SHP77 (cell line): ENCODE results near the gene TMEM259.
"Not testable (repeated sequence)": the region's sequence is repeated elsewhere in the genome, so short reads cannot be mapped to it uniquely, and the experiment has no call there.

Experiments used
- DNase-seq, 2 experiments: peaks; one replicate each; lab custom pipeline; 2025; lab: John Stamatoyannopoulos, UW

The TMEM259 gene

GRCh38 chr19:1040476-1041271 lies 19.8 kb upstream of the TMEM259 start:
- DNase-seq = peak; percentile 86

DNA sequence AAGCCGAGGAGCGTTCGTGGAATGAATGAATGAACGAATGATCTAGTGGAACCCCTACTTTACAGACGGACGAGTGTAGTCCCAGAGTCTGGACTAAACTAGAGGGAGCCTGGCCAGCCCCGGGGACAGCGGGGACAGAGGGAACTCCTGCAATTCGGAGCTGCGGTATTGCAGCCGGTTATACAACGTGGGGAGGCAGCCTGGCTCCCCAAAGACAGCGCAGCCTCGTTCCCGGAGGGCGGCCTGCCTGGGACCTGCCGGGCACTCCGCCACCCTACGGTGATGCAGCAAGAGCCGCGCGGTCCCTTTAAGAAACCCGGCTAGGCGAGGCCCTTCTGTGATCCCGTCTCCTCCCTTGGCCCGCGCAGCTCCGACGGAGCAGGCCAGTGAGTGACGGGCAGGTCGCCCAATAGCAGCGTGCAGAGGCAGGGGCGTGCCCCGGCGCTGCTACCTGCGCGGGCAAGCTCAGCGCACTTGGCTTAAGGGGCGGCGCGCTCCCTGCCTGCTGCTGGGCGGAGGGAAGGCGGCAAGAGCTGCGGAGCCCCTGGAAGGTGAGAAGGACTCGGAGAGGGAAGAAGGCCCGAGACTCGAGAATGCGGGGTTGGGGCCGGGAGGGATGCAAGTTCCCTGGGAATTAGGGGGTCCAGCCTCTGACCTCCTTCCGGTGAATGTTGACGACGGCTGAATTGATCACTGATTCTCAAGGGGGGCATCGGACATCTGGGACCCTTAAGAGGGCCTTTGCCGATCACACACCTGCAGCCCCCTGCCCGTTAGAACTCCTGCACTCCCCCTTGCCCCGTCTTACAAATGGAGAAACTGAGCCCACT lies 18.9 kb upstream of the TMEM259 start, which contains the start of gene ABCA7:
Gene ABCA7 (plus strand): TSS at position 462 of the 830 bp plus-strand sequence. CDS start 1,255 bp downstream, outside the sequence.
- DNase-seq = peak; percentile 93 to 94

- no peak for DNase-seq
These were observed 18.2 kb upstream of the TMEM259 start for GRCh38 chr19:1038978-1039645.

GRCh38 chr19:1037621-1038064 lies 16.7 kb upstream of the TMEM259 start:
- no peak for DNase-seq

GRCh38 chr19:1035998-1036621 lies 15.2 kb upstream of the TMEM259 start:
- no peak for DNase-seq

DNA sequence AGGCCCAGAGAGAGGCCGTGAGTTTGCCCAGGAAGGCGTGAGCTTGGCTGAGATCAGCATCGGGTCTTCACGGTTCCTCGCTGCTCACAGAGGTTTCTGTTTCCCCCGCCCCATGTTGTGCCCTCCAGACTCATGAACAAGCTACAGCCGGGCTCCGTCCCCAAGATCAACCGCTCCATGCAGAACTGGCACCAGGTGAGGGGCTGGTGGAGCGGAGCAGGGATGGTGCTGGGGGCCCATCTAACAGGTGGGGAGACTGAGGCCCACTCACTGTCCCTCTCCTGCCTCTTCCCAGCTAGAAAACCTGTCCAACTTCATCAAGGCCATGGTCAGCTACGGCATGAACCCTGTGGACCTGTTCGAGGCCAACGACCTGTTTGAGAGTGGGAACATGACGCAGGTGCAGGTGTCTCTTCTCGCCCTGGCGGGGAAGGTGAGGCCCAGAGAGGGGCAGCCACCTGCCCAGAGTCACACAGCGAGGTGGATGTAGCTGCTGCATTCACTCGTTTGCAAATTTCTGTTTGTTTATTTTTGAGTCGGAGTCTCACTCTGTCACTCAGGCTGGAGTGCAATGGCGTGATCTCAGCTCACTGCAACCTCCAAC lies 11.4 kb upstream of the TMEM259 start:
- no peak for DNase-seq

GRCh38 chr19:1028062-1028926 lies 7.4 kb upstream of the TMEM259 start:
- peak; percentile 42 to 72 for DNase-seq

DNA sequence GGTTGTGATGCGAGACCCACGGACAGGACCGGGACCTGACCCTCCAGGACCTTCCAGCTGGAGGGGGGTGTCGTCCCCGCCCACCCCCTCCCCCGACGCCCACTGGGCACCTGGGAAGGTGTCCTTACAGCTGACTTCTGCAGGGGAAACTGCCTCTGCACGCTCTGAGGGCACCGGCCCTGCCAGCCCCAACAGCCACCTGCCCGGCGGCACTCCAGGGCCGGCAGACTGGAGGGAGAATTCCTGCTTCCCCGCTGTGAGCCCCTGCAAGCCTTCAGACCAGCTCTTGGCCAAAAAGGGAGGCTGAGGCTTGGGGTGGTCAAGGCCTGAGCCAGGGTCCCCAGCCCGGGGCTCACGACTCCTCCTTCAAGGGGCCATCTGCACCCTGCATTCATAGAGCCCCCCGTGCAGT lies 6.7 kb upstream of the TMEM259 start:
- no peak for DNase-seq

DNA sequence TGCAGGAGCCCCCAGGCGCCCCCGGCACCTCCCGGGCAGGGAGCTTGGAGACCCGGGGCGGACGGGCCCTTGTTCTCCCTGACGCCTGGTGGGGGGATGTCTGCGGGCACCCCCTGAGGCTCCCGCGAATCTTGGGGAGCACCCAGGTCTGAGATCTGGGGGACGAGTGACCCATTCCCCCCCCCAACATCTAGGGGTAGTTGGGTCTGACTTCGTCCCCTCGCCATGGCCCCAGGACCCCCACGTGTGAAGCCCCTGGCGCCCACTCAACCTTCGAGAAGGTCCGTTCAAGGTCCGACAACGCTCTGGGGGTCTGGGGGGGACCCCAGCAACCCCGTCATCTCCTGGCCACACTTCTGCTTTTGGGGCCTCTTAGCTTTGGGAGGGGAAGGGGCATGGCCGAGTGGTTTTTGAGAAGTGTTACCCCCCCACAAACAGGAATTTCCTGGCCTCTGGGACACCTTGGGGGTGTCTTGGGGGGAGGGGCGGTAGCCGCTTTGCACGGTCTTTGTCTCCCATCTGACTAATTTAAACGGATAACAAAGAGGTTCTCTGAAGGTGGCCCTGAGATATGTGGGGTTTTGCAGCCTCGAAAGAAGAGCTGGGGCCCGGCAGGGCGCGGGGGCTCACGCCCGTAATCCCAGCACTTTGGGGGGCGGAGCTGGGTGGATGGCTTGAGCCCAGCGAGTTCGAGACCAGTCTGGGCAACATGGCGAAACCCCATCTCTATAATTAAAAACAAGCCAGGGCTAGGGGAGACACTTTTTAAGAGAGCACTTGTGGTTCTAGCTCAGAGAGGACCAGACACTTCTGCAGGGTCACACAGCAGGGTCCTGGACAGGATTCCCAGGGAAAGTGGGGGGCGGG lies 6.1 kb upstream of the TMEM259 start:
- no peak for DNase-seq

DNA sequence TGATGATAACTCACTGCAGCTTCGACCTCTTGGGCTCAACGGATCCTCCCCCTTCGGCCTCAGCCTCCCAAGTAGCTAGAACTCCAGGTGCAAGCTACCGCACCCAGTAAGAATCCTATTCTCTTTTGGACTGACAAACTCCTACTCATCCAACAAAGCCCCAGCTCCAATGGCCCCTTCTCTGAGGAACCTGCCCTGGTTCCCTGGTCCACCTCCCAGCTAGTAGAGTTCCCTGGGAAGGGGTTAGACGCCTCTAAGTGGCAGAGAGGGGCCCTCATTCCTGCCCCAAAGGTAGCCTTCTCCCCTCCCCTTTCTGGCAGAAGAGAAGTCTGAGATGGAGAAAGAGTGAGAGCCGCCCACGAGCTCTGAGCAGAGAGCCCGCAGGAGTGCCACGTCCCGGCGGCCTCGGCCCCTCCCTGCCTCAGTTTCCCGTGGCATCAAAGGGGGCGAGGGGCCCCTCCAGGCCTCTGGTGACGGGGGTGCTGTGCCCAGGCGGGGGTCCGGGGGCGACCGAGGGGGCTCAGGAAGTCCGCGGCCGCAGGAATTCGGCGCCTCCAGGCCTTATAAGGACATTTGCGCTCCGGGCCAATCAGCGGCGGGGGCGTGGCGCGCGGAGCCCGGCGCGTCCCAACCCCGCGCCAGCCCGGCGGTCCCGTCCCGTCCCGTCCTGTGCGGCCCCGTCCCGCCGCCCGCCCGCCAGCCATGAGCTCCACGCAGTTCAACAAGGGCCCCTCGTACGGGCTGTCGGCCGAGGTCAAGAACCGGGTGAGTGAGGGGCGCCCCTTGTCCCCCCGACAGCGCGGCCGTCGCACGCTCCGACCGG lies 5.2 kb upstream of the TMEM259 start, which contains the start of gene CNN2:
Gene CNN2 (plus strand): TSS at position 649 of the 823 bp plus-strand sequence. CDS start 54 bp downstream, at position 703.
- peak in 1 of 2 experiments; percentile 18 for DNase-seq

- not testable (repeated sequence) for DNase-seq
These were observed 4.2 kb upstream of the TMEM259 start for GRCh38 chr19:1025080-1025479.

DNA sequence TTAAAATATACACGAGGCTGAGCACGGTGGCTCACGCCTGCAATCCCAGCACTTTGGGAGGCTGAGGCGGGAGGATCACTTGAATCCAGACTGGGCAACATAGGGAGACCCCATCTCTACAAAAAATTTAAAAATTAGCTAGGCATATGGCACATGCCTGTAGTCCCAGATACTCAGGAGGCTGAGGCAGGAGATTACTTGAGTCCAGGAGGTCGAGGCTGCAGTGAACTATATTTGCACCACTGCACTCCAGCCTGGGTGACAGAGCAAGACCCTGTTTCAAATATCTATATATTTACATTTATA lies 2.9 kb upstream of the TMEM259 start:
- DNase-seq = not testable (repeated sequence)

- no peak for DNase-seq
These were observed 699 bp downstream of the TMEM259 start for GRCh38 chr19:1019980-1020867.

DNA sequence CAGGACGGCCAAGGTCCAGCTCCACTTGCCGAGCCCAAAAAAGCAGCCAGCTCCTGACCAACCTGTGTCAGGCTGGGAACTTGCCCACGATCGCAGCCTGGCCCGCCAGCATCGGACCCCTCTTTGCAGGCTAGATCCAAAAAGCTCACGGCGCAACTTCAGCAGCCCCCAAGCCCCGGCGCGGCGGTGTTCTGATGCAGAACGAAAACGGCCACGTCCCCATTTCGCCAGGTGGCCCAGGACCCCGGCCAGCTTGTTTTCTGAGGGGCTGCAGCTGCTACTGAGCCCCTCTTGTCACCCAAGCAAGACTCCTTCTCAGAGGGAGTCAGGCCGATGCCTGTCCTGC lies 1.3 kb downstream of the TMEM259 start:
- DNase-seq = no peak

DNA sequence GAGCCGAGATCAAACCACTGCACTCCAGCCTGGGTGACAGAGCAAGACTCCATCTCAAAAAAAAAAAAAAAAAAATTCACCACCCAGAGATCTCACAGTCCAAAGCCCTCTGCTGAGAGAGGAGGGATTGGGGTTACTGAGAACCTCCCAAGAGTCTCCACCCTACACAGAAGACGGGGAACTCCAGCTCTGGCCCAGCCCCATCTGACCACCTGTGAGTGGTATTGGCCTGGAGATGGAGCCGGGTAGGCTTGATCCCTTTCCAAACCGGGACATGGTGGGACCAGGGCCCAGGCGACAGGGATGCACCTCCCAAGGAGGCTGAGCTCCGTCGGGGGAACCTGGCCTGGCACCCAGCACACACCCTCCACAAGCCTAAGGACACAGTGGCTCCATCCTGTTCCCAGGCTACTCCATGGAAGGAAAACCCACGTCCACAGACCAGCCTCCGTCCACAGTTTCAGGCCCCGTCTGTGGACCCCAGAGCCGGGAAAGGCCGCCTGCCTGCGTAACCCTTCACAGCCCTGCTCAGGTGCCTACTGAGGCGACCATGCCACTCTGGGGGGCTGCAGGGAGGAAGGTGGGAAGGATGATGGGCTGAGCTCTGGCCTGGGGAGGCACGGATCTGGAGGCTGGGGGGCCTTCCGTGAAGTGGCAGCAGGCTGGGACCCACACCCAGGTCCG lies 1.8 kb downstream of the TMEM259 start:
- DNase-seq = no peak

GRCh38 chr19:1018393-1018792 lies 2.5 kb downstream of the TMEM259 start:
- no peak for DNase-seq

DNA sequence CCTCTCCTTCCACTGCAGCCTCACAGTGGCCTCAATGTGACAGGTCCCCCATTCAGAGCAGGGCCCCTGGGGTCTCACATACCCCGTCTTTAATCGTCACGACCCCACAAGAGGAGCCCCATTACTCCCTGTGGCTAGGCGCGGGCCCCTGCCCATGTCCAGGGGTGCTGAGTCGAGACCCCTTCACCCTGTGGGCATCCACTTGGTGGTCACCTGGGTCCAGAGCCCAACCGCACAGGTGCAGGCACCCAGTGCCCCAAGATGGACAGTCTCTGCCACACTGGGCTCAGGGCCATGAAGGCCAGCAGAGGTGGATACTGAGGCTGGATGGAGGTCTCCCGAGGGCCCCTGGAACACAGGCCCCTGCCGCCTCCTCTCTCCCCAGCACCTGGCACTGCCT lies 3.0 kb downstream of the TMEM259 start:
- DNase-seq = no peak
